ENCODE results near the gene CACNG4. TPM values are rescaled to one million over a fixed set of nuclear protein-coding genes. Genes with fewer than 3 reads are reported as not detected.

CACNG4 gene
- total RNA-seq, 1 donor from 2014 or later, result 44.5 TPM

- DNase-seq, result no peak
Measured at GRCh38 chr17:67043283-67043682, 78.8 kb downstream of the CACNG4 start.

- DNase-seq, result no peak
Measured at GRCh38 chr17:67044016-67044772, 79.7 kb downstream of the CACNG4 start, which contains the start of gene CACNG1. CACNG1 (plus strand) TSS chr17:67044554; CDS start chr17:67044661, 107 bp downstream.

GRCh38 chr17:67044940-67045339, 80.4 kb downstream of the CACNG4 start:
- DNase-seq, result no peak

- no peak for DNase-seq
Measured at GRCh38 chr17:67046398-67046797, 81.9 kb downstream of the CACNG4 start.

- DNase-seq, result no peak
Measured at GRCh38 chr17:67047382-67047781, 82.9 kb downstream of the CACNG4 start.

GRCh38 chr17:67049025-67049739, 84.7 kb downstream of the CACNG4 start:
- no peak for DNase-seq

DNA sequence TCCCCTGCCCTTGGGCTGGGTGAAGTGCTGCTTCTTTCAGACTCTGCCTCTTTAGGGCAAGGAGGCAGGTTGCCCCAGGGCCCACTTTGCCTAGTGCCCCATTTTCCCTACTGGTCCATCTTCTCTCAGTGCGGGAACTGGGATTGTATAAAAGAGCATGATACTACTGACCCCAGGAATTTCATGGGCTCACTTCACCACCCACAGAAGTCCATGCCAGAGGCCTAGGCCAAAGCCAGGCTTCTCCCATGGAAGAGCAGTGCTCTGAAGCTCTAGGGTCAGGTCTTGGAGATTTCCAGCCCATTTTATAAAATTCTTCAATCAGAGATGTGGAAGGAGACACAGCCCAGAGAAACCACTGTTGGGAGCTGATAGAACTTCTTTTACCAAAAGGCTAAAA, 85.6 kb downstream of the CACNG4 start:
- no peak for DNase-seq

GRCh38 chr17:67050471-67051154, 86.1 kb downstream of the CACNG4 start:
- no peak for DNase-seq

DNA sequence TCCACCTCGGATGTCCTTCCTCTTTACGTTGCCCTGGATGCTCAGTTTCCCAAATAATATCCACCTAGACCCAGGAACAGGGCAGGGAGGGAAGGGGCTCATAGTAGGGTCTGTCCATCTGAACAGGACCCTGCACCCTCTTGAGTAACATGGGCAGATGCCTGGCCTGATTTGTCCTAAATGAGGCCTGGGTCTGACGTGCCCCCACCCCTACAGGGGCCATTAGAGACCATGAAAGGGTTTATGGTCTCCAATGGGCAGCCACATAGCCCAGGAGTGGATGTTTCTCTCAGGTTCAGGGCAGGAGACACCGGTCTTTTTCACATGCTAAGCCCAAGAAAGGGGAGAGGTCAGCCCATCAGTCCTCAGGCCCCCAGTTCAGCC, 86.6 kb downstream of the CACNG4 start:
- DNase-seq, result no peak

- DNase-seq, result no peak
Measured at GRCh38 chr17:67051837-67052236, 87.3 kb downstream of the CACNG4 start.

- DNase-seq, result no peak
Measured at GRCh38 chr17:67052720-67053437, 88.4 kb downstream of the CACNG4 start.

DNA sequence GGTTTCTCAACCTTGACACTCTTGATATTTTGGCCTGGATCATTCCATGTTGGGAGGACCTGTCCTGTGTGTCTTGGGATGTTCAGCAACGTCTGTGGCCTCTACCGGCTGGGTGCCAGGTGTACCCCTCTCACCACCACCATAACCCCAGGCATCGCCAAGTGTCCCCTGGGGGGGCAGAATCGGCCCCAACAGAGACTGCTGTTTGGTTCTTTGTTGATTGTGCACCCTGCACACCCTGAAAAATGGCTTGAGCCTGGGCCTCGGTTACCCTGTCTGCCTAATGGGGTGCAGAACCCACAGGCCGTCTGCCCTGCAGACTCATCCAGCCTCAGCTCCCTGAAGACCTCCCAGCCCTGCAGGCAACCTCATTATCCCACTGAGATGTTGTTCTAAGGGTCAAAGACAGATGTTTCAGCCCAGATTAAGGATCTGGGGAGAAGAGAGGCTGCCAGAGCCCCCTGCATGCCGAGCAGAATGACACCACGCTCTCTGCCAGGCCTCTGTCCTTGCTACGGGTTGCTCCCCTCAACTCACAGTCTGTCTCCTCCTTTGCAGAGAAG, 89.0 kb downstream of the CACNG4 start:
- no peak for DNase-seq

GRCh38 chr17:67054011-67054591, 89.6 kb downstream of the CACNG4 start:
- no peak for DNase-seq

- DNase-seq, result no peak
Measured at GRCh38 chr17:67054608-67055007, 90.1 kb downstream of the CACNG4 start.

DNA sequence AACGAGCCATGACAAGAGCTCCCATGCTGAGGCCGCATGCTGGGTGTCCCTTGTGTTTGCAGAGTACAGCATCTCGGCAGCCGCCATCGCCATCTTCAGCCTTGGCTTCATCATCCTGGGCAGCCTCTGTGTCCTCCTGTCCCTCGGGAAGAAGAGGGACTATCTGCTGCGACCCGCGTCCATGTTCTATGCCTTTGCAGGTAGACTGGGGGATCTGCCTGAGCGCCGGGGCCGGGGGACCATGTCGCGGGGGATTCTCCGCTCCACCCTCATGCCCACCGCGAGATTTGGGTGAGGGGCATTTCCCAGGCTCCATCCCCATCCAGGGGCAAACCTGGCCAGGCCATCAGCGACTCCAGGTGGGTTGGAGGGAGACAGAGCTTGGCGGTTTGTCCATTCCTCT, 90.5 kb downstream of the CACNG4 start:
- no peak for DNase-seq

DNA sequence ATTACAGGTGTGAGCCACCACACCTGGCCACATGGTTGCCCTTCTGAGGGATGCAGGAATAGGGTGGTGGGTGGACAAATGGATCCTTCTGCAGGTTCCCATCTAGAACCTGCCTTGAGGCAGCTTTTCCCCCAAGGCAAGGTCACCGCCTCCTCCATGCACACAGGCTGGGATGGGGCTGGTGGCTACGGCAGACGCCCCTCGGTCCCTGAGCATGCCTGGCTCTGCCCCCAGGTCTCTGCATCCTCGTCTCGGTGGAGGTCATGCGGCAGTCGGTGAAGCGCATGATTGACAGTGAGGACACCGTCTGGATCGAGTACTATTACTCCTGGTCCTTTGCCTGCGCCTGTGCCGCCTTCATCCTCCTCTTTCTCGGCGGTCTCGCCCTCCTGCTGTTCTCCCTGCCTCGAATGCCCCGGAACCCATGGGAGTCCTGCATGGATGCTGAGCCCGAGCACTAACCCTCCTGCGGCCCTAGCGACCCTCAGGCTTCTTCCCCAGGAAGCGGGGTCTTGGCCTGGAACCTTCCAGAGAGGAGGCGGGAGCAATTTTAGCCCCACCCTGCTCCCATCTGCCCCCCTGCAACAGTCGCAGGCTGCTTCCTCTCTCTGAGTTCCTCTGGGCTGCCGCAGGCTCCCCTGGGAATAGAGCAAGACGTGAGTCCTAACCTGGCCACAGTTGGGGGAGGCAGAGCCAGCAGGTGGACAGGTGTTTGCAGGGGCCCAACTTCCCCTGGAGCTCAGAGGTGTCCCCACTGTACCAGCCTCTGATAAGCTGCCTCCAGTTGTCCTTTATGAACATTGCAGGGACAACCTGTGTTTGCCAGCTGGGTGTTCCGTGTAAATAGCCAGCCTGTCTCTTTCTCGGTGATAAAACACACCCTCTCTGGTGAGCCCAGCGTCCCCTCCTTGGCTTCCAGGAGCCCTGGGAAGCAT, 91.6 kb downstream of the CACNG4 start:
- DNase-seq, result no peak

DNA sequence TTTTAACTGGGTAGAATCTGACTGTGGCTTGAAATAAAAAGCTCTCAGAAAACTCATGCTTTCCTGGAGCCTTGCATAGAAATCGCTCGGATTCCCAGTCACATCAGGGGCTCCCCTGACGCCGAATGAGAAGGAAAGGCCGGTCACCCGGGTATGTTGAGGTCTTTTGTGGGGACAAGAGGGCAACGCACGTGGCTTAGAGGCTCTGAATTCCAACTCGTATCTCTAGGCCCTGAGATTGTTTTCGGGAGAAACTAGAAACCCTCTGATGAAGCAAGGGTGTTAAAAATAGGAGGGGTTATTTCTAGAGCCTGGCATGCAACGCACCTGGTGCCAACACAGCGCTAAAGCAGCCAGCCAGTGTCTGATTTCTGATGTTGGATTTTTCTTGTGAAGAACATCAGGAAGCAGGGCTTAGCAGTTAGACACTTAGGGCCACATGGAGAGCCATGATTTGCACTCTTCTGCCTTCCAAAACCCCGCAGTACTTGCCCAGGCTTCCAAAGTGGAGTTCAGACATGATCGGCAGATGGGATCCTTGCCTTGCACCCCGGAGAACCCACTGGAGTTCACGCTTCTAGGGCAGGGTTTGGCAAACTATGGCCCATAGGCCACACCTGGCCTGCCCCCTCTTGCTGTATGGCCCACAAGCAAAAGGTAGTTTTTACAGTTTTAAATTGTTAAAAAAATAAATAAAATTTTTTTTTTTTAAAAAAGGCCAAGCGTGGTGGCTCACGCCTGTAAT, 92.4 kb downstream of the CACNG4 start:
- DNase-seq, result no peak

GRCh38 chr17:67058036-67058435, 93.5 kb downstream of the CACNG4 start:
- no peak for DNase-seq

- DNase-seq, result no peak
Measured at GRCh38 chr17:67059372-67059771, 94.9 kb downstream of the CACNG4 start.

GRCh38 chr17:67063141-67063540, 98.6 kb downstream of the CACNG4 start:
- no peak for DNase-seq

All from occipital lobe (tissue), 2 donors.